Right kidney (tissue), 1 donor: ENCODE data around the gene SPN.
"Not testable (repeated sequence)": the region's sequence is repeated elsewhere in the genome, so short reads cannot be mapped to it uniquely, and the experiment has no call there.

Experiments
- DNase-seq: peaks from one replicate; pipeline ENCODE4 v3.0.0-alpha.2; 2016

The SPN gene

DNA sequence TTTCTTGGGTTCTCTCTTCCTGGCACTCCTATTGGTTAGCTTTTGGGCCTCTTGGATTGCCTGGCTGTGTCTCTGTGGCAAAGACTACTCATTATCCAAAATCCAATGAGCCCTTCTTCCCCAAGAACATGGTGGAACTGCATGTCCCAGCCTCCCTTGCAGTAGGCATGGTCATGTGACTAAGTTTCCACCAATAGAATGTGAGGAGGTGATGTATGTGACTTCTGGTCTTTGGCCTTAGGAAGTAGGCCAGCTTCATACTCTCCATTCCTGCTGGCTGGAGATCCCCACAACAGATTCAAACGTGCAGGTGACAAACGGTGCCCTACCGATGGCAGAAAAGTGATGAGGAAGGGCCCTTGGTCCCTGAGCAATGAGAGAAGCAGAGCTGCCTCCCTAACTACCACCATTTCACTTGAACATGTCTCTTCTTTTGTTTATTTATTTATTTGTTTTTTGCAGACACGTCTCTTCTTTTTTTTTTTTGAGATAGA lies 17.3 kb upstream of the SPN start:
- DNase-seq = no peak

- DNase-seq = no peak
These were observed 16.1 kb upstream of the SPN start for GRCh38 chr16:29646947-29647346.

DNA sequence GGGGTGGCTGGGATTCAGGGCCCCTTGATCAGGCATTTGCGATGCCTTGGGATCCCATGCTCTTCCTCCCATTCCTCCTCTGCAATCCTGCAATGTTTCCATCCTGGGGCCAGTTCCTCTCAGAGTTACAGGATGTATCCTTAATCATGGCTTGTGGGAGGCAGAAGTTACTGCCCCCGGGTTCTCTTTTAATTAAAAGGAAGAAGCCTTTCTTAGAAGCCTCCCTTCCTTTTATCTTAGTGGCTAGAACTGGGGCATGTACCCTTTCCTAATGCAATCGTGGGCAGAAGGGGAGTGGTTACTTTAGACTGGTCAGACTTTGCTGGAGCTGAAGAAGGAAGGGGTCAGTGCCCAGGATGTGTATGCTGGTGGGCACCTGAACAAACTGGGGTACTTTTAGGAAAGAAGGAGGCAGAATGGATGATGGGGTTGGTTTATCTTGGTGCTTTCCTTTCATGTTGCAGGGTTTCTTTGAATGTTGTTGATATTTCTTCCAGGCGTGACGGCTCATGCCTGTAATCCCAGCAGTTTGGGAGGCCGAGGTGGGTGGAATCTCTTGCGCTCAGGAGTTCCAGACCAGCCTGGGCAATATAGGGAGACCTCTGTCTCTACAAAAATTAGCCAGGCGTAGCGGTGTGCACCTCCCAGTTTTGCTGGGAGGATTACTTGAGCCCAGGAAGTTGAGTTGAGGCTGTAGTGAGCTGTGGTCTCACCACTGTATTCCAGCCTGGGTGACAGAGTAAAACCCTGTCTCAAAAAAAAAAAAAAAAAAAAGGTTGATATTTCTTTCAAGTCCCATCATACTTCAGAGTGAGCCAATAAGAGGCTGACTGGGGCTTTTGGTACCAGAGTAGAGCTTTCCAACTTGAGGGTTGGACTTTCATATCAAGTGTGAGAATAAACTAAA lies 13.2 kb upstream of the SPN start:
- peak; percentile 50 for DNase-seq

GRCh38 chr16:29650771-29651170 lies 12.3 kb upstream of the SPN start:
- DNase-seq = no peak

DNA sequence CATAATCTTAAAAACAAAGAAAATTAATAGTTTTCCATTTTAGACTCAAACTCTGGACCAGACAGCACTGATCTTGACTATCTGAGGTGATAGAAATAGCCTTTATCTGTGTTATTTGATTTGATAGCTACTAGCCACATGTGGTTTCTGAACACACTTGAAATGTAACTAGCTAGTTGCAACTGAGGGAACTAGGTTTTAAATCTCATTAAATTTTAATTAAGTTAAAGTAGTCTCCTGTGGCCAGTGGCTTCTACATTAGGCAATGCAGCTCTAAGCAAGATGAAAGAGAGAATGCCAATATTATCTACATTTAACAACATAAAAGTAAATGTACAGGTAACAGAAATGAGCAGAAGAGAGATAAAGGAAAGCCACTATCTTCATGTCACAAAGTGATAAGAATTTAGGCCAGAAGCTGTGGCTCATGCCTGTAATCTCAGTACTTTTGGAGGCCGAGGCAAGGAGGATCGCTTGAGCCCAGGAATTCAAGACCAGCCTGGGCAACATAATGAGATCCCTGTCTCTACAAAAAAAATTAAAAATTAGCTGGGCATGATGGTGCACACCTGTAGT lies 11.2 kb upstream of the SPN start:
- DNase-seq = no peak

DNA sequence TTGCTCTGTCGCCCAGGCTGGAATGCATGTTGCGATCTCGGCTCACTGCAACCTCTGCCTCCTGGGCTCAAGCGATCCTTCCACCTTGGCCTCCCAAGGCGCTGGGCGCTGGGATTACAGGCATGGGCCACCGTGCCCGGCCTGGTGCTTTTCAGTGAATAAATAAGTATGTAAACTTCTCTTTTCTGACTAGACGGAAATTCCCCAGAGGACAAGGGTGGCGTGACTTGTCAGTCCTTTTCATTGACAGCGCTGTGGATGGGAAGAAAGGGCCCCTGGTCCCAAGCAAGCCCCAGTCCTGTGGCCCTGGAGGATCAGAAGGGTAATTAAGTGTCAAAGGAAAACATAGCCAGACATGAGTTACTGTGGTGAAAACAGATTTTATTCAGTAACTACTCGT lies 9.6 kb upstream of the SPN start:
- no peak for DNase-seq

- DNase-seq = not testable (repeated sequence)
These were observed 9.2 kb upstream of the SPN start for GRCh38 chr16:29653890-29654289.

DNA sequence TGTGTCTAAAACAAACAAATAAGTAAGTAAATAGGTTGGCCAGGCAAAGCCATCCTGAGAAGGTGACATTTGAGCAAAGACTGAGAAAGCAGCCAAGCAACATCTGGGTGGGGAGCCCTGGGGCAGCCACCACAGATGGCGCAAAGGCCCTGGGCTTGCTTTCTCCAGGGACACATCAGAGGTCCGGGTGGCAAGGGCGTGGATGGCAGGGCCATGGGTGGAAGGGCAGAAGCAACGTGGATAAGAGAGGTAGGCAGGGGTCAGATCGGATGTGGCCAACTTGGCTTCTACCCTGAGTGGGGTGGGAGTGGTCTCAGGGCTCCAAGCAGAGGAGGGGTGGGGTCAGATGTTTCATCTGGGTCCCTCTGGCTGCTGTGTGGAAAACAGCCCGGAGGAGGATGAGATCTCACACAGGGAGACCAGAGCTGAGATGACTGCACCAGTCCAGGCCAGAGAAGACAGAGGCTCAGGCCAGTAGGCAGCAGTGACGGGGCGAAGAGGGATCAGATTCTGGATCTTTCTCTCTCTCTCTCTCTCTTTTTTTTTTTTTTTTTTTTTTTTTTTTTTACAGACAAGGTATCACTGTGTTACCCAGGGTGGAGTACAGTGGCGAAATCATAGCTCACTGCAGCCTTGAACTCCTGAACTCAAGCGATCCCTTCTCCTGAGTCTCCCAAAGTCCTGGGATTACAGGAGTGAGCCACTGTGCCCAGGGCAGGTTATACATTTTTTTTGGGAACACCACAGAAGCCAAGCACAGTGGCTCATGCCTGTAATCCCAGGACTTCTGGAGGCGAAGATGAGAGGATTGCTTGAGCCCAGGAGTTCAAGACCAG lies 6.1 kb upstream of the SPN start:
- no peak for DNase-seq

- DNase-seq = no peak
These were observed 4.3 kb upstream of the SPN start for GRCh38 chr16:29658705-29659104.

GRCh38 chr16:29662000-29662728 lies 883 bp upstream of the SPN start:
- DNase-seq = no peak

DNA sequence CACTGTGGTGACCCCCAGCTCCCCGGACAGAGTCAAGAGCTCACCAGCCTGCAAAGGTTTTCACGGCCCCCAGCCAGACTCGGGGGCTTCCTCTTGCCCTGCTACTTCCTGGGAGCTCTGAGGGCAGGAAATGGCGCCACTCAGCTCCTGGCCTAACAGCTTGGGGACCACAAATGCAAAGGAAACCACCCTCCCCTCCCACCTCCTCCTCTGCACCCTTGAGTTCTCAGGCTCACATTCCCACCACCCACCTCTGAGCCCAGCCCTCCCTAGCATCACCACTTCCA lies 375 bp upstream of the SPN start:
- DNase-seq = no peak

GRCh38 chr16:29663807-29664090 lies 702 bp downstream of the SPN start:
- DNase-seq = no peak

- no peak for DNase-seq
These were observed 1.3 kb downstream of the SPN start for GRCh38 chr16:29664091-29664921.

- no peak for DNase-seq
These were observed 2.4 kb downstream of the SPN start for GRCh38 chr16:29665294-29666077.

- DNase-seq = not testable (repeated sequence)
These were observed 4.2 kb downstream of the SPN start for GRCh38 chr16:29667322-29667610.

DNA sequence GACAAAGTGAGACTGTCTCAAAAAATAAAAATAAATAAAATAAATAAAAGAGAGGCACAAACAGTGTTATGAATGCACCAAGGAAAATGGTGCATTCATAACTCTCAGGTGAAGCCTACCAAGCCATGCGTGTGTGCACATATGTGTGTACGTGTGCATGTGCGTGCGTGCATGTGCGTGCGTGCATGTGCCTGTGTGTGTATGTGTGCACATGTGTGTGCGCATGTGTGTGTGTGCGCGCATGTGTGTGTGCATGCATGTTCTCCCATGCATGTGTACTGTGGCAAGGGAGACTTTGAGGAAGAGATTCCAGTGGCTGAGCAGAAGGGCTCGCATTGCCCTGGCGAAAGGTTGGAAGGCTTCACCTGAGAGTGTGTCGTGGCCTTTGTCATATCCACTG lies 4.7 kb downstream of the SPN start:
- no peak for DNase-seq

DNA sequence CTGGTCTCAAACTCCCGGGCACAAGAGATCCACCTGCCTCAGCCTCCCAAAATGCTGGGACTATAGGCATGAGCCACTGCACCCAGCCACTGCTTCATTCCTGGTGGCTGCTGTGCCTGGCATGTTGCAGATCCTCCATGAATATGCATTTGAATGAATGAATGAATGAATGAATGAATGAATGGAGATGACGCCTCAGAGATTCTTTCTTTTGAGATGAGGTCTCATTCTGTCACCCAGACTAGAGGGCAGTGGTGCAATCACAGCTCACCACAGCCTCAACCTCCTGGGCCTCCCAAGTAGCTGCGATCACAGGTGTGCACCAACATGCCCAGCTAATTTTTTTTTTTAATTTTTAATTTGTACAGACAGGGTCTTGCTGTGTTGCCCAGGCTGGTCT lies 5.2 kb downstream of the SPN start:
- no peak for DNase-seq

DNA sequence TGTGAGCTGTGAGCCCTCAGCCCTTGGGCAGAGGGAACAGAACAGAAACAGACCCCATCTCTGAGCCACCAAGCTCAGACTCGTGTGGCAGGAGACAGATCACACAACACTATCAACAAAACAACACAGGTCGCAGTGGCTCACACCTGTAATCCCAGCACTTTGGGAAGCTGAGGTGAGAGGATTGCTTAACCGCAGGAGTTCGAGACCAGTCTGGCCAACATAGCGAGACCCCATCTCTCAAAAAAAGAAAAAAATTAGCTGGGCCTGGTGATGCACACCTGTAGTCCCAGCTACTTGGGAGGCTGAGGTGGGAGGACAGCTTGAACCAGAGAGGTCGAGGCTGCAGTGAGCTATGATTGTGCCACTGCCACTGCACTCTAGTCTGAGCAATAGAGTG lies 10.5 kb downstream of the SPN start:
- DNase-seq = no peak

- DNase-seq = peak; percentile 52
These were observed 11.1 kb downstream of the SPN start for GRCh38 chr16:29674188-29674587.

- DNase-seq = no peak
These were observed 13.0 kb downstream of the SPN start for GRCh38 chr16:29675811-29676643.
